GM12878 (cell line): Measurements from ENCODE around the gene TXNRD1. TPM values are rescaled to one million over a fixed set of nuclear protein-coding genes. Genes with fewer than 3 reads are reported as not detected.

ENCODE experiments used
- ATAC-seq: fragments of 200-7000 bp; cut with Tn5 transposase; 3 replicates; pipeline ENCODE4 v1.9.1; 2020; ENCODE audit warnings: mild to moderate bottlenecking, moderate library complexity
- BruUV-seq: library from RNA; stranded (reverse); fragments of 400-500 nt; replicated peaks from 2 replicates; lab custom pipeline; 2021; lab: Mats Ljungman, UMichigan
- CTCF ChIA-PET: fragments of 300-600 bp; sonication (Branson Sonifier 250); formaldehyde crosslinking; extraction: SDS; loops from one replicate; lab custom pipeline; 2021; ENCODE audit warnings: inconsistent platforms; lab: Yijun Ruan, JAX
- POLR2A ChIA-PET: fragments of 350-600 bp; formaldehyde crosslinking; extraction: SDS; loops from one replicate; lab custom pipeline; 2021; ENCODE audit warnings: inconsistent platforms; lab: Charles Lee
- RAD21 ChIA-PET: fragments of 300-600 bp; sonication (Branson Sonifier 250); formaldehyde crosslinking; loops from one replicate; lab custom pipeline; 2023; ENCODE audit warnings: antibody characterized with exemption; ENCODE audit not compliant: unreplicated experiment; lab: Charles Lee
- SMC1A ChIA-PET: fragments of 300-600 bp; sonication (Branson Sonifier 250); formaldehyde crosslinking; loops from one replicate; lab custom pipeline; 2023; ENCODE audit not compliant: unreplicated experiment, uncharacterized antibody; lab: Charles Lee
- DNase-seq: peaks from one replicate; pipeline ENCODE4 v3.0.0-alpha.2; 2011; ENCODE audit warnings: low read depth, low spot score
- FAIRE-seq: peaks from 3 replicates; lab custom pipeline; 2011; peaks lifted over from hg19 to GRCh38; lab: Jason Lieb, UNC
- H2AFZ ChIP-seq: 2 replicates; pipeline ENCODE4 v1.6.0; 2011; ENCODE audit warnings: low read depth, low read length, control low read depth; ENCODE audit not compliant: control insufficient read depth
- H3K27ac ChIP-seq: 2 replicates; pipeline ENCODE4 v1.5.1; 2011; ENCODE audit warnings: control low read depth; ENCODE audit not compliant: control insufficient read depth, insufficient read depth
- H3K27me3 ChIP-seq, 2 experiments: replicated peaks in 1 of 2; 2 replicates each; pipeline versions ENCODE4 v1.6.0 to v1.6.1; 2011; ENCODE audit warnings: low read length in 1 of 2; ENCODE audit not compliant: control insufficient read depth in 2 of 2, insufficient read depth in 2 of 2
- H3K36me3 ChIP-seq, 2 experiments: 2 replicates each; pipeline ENCODE4 v1.5.1; 2011; ENCODE audit warnings: low read length in 1 of 2; ENCODE audit not compliant: control insufficient read depth in 2 of 2, insufficient read depth in 2 of 2
- H3K4me1 ChIP-seq: 2 replicates; pipeline ENCODE4 v1.6.1; 2011; ENCODE audit warnings: mild to moderate bottlenecking, low read length, moderate library complexity, mixed read lengths; ENCODE audit not compliant: control insufficient read depth, insufficient read depth
- H3K4me2 ChIP-seq: 2 replicates; pipeline ENCODE4 v1.6.0; 2011; ENCODE audit warnings: control low read depth; ENCODE audit not compliant: control insufficient read depth, insufficient read depth
- H3K4me3 ChIP-seq: fragments of 200-600 bp; sonication (generic); 2 replicates; pipeline ENCODE4 v1.5.1; 2016
- H3K79me2 ChIP-seq: 2 replicates; pipeline ENCODE4 v1.6.0; 2011; ENCODE audit warnings: low read length; ENCODE audit not compliant: control insufficient read depth, insufficient read depth
- H3K9ac ChIP-seq: 2 replicates; pipeline ENCODE4 v1.8.0; 2011; ENCODE audit warnings: low read length, control low read depth, mixed read lengths; ENCODE audit not compliant: control insufficient read depth, insufficient read depth
- H3K9me3 ChIP-seq: replicated peaks from 3 replicates; pipeline ENCODE4 v1.5.1; 2011; ENCODE audit warnings: mild to moderate bottlenecking, low read length; ENCODE audit not compliant: control insufficient read depth, insufficient read depth
- H4K20me1 ChIP-seq: 2 replicates; pipeline ENCODE4 v1.6.0; 2011; ENCODE audit not compliant: control insufficient read depth, insufficient read depth
- CREB1 ChIP-seq: IDR thresholded peaks from 2 replicates; pipeline ENCODE4 v1.6.1; 2012; ENCODE audit warnings: low read depth, mild to moderate bottlenecking, inconsistent platforms
- JUNB ChIP-seq: IDR thresholded peaks from 2 replicates; pipeline ENCODE4 v1.6.1; 2016; ENCODE audit warnings: antibody characterized with exemption, mild to moderate bottlenecking
- MTA2 ChIP-seq: fragments of 450-650 bp; IDR thresholded peaks from 2 replicates; pipeline ENCODE4 v1.6.1; 2016; ENCODE audit warnings: low read depth, mild to moderate bottlenecking, moderate library complexity
- POLR2A ChIP-seq: IDR thresholded peaks from 2 replicates; pipeline ENCODE4 v1.6.1; 2011; ENCODE audit warnings: low read depth, mild to moderate bottlenecking, low read length
- RAD21 ChIP-seq: IDR thresholded peaks from 2 replicates; pipeline ENCODE4 v1.6.1; 2011; ENCODE audit warnings: mild to moderate bottlenecking, low read depth, low read length, moderate library complexity; ENCODE audit not compliant: insufficient read depth
- SMC3 ChIP-seq: IDR thresholded peaks from 2 replicates; pipeline ENCODE4 v1.6.1; 2011; ENCODE audit warnings: low read length, improper control_type of control experiment, borderline replicate concordance
- SPI1 ChIP-seq: IDR thresholded peaks from 2 replicates; pipeline ENCODE4 v1.6.1; 2011; ENCODE audit warnings: low read depth, mild to moderate bottlenecking, low read length, moderate library complexity, borderline replicate concordance; ENCODE audit not compliant: insufficient read depth
- SUZ12 ChIP-seq: fragments of 200-600 bp; sonication (generic); IDR thresholded peaks from one replicate; pipeline ENCODE4 v1.6.1; 2018; ENCODE audit warnings: antibody characterized with exemption, mild to moderate bottlenecking; ENCODE audit not compliant: unreplicated experiment
- WRNIP1 ChIP-seq: IDR thresholded peaks from 2 replicates; pipeline ENCODE4 v1.6.1; 2011; ENCODE audit warnings: low read depth, low read length, improper control_type of control experiment, borderline replicate concordance
- WGBS: methylation state at CpG from one replicate; pipeline ENCODE4 v1.1.6; 2016; ENCODE audit warnings: low lambda C conversion rate; ENCODE audit not compliant: insufficient replicate concordance, insufficient coverage; ENCODE audit errors: missing lambda C conversion rate; 5-methylcytosine and 5-hydroxymethylcytosine counted together
- in situ Hi-C: fragments of 300-500 bp; cut with MboI; formaldehyde crosslinking; loops from 9 replicates; pipeline ENCODE4 v1.14.3; 2018; ENCODE audit warnings: mixed read lengths
- intact Hi-C: fragments of 100-400 bp; cut with micrococcal nuclease; formaldehyde crosslinking; loops from one replicate; pipeline ENCODE4 v1.14.2; 2022; ENCODE audit not compliant: unreplicated experiment
- polyA plus RNA-seq, 11 experiments: library from polyadenylated mRNA; depleted of rRNA in 4 of 11; unstranded in 6 of 11; stranded (reverse) in 5 of 11; fragments of >200 nt; fragmentation: Nextera tagmentation in 4 of 11; fragmentation: Illumina TruSeq in 1 of 11; extraction: Ambion mirVana in 4 of 11; extraction: Trizol in 1 of 11; gene quantifications; 1 replicate in 1 of 11; 2 replicates in 10 of 11; pipeline versions ENCODE4 v1.2.1 to v1.2.3, GENCODE V29; 2011 to 2016; ENCODE audit warnings: inconsistent platforms in 2 of 11, missing spikeins in 2 of 11, low read depth in 1 of 11
- total RNA-seq, 4 experiments: library from RNA; depleted of rRNA in 3 of 4; stranded (reverse); fragments of >200 nt in 3 of 4; fragmentation: Illumina TruSeq in 1 of 4; extraction: Trizol in 1 of 4; gene quantifications; 2 replicates each; pipeline versions ENCODE4 v1.2.1 to v1.2.3, GENCODE V29; 2013 to 2021
- TF ChIP-seq, protein P1 (sequence below): fragments of 450-650 bp; formaldehyde crosslinking; IDR thresholded peaks from 2 replicates; pipeline ENCODE4 v1.5.0; 2022; ENCODE audit warnings: mild to moderate bottlenecking, missing genetic modification characterization
- TF ChIP-seq, protein P2 (sequence below): IDR thresholded peaks from 2 replicates; pipeline ENCODE4 v1.6.1; 2011; ENCODE audit warnings: low read depth, low read length, improper control_type of control experiment, borderline replicate concordance
- TF ChIP-seq, protein P3 (sequence below): fragments of 450-650 bp; IDR thresholded peaks from 2 replicates; pipeline ENCODE4 v1.6.1; 2014; ENCODE audit warnings: mild to moderate bottlenecking

TXNRD1 gene
- total and polyA plus RNA-seq, 10 of the 15 experiments (the other 5 are each of a cell fraction or from before 2014, with no cell fraction given): 52.6 to 84.6 (median 67.8) TPM

DNA sequence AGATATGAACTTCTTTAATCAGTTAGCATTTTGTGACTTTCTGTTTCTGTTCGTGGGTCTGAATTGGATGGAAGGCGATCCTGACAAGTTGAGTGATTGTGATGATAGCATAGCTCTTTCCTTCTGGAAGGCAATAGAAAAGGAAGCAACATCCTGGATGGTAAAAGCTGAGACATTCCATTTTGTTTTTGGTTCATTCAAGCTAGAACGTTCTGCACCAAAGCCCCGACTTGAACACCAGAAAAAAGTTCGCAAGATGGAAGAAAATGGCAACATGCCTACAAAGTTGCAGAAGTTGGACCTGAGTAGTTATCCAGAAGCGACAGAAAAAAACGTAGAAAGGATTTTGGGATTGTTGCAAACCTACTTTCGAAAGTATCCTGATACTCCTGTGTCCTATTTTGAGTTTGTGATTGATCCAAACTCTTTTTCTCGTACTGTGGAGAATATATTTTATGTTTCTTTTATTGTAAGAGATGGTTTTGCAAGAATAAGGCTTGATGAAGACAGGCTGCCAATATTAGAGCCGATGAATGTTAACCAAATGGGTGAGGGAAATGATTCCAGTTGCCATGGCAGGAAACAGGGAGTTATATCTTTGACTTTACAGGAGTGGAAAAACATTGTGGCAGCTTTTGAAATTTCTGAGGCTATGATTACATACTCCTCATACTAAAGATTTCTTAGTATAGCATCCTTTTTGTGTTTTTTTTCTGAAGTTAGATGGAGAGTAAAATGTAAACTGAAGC lies 88.9 kb downstream of the TXNRD1 start (continued):
- TF ChIP-seq, protein P1, sequence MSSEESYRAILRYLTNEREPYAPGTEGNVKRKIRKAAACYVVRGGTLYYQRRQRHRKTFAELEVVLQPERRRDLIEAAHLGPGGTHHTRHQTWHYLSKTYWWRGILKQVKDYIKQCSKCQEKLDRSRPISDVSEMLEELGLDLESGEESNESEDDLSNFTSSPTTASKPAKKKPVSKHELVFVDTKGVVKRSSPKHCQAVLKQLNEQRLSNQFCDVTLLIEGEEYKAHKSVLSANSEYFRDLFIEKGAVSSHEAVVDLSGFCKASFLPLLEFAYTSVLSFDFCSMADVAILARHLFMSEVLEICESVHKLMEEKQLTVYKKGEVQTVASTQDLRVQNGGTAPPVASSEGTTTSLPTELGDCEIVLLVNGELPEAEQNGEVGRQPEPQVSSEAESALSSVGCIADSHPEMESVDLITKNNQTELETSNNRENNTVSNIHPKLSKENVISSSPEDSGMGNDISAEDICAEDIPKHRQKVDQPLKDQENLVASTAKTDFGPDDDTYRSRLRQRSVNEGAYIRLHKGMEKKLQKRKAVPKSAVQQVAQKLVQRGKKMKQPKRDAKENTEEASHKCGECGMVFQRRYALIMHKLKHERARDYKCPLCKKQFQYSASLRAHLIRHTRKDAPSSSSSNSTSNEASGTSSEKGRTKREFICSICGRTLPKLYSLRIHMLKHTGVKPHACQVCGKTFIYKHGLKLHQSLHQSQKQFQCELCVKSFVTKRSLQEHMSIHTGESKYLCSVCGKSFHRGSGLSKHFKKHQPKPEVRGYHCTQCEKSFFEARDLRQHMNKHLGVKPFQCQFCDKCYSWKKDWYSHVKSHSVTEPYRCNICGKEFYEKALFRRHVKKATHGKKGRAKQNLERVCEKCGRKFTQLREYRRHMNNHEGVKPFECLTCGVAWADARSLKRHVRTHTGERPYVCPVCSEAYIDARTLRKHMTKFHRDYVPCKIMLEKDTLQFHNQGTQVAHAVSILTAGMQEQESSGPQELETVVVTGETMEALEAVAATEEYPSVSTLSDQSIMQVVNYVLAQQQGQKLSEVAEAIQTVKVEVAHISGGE: no peak

DNA sequence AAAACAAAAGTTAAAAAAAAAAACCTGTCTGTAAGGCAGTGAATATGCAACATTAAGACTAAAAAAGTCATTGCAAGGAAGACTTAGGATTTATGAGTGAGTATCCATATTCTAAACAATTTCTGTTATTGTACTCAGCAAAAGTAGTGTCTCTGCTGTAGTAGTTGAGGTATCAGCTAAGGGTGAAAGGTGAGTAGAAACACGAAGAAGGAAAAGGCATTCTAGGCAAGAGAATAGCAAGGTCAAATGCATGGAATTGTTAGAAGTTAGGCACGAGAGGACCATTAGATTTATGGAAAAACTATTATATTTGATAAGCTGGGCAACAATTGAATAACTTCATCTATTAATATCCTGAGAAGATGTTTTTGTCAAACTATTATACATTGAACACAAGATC lies 89.8 kb downstream of the TXNRD1 start:
- in situ Hi-C loops: no loop called here
- intact Hi-C loops: no loop called here
- H2AFZ ChIP-seq: no peak overlapping the region
- ChIA-PET CTCF (no interaction called here), POLR2A (no interaction called here), SMC1A (interaction anchor here (4.3 kb wide), 1 partner anchor 17 kb away, joined by 33 read pairs; no protein-coding TSS in a partner anchor), RAD21 (no interaction called here)
- 95% methylated on average over 2 of the region's 2 CpGs for WGBS
- H3K27ac ChIP-seq: no peak overlapping the region
- no peak for ATAC-seq
- H3K4me1 ChIP-seq: peaks cover 9% of the 10 kb centered on the region
- no peaks in the 10 kb centered on the region for H3K27me3 ChIP-seq
- H3K4me3 ChIP-seq: no peak overlapping the region
- H3K4me2 ChIP-seq: no peak overlapping the region
- DNase-seq: no peak
- no peak for FAIRE-seq
- H3K79me2 ChIP-seq: peaks cover 59% of the 10 kb centered on the region
- H3K36me3 ChIP-seq: 0 out of 4 replicates have a peak, but pooled peaks cover 0 to 8% of the 10 kb centered on the region in 2 experiments
- no peaks in the 10 kb centered on the region for H4K20me1 ChIP-seq
- TF ChIP-seq SUZ12 (no peak), MTA2 (no peak), POLR2A (no peak), WRNIP1 (no peak), SPI1 (no peak), SMC3 (no peak), CREB1 (no peak), RAD21 (no peak), JUNB (no peak)
- TF ChIP-seq, protein P1: no peak
- TF ChIP-seq, protein P2, sequence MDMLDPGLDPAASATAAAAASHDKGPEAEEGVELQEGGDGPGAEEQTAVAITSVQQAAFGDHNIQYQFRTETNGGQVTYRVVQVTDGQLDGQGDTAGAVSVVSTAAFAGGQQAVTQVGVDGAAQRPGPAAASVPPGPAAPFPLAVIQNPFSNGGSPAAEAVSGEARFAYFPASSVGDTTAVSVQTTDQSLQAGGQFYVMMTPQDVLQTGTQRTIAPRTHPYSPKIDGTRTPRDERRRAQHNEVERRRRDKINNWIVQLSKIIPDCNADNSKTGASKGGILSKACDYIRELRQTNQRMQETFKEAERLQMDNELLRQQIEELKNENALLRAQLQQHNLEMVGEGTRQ: no peak
- TF ChIP-seq, protein P3, sequence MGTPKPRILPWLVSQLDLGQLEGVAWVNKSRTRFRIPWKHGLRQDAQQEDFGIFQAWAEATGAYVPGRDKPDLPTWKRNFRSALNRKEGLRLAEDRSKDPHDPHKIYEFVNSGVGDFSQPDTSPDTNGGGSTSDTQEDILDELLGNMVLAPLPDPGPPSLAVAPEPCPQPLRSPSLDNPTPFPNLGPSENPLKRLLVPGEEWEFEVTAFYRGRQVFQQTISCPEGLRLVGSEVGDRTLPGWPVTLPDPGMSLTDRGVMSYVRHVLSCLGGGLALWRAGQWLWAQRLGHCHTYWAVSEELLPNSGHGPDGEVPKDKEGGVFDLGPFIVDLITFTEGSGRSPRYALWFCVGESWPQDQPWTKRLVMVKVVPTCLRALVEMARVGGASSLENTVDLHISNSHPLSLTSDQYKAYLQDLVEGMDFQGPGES: no peak
- H3K9ac ChIP-seq: no peak overlapping the region
- H3K9me3 ChIP-seq: no peaks in the 10 kb centered on the region; the same call in 2 of the 3 replicates
- no TSS peak for BruUV-seq
